VCaP (cell line): ENCODE data around the gene CDC42EP4.
"Not testable (repeated sequence)": the region's sequence is repeated elsewhere in the genome, so short reads cannot be mapped to it uniquely, and the experiment has no call there.

Experiments
- H3K27ac ChIP-seq: fragments of 450-650 bp; 2 replicates; pipeline ENCODE4 v1.5.1; 2017
- TF ChIP-seq, protein P1 (sequence below): fragments of 450-650 bp; conservative IDR thresholded peaks from 2 replicates; pipeline ENCODE4 v1.5.1; 2017; ENCODE audit warnings: mild to moderate bottlenecking, moderate library complexity

Gene CDC42EP4

DNA sequence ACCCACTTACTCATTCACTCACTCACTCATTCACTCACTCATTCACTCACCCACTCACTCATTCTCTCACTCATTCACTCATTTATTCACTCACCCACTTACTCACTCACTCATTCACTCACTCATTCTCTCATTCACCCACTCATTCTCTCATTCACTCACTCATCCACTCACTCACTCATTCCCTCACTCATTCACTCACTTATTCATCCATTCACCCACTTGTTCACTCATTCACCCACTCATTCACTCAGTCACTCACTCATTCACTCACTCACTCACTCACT is 42.5 kb downstream of the CDC42EP4 start:
- no peak overlapping the region for H3K27ac ChIP-seq
- TF ChIP-seq, protein P1, sequence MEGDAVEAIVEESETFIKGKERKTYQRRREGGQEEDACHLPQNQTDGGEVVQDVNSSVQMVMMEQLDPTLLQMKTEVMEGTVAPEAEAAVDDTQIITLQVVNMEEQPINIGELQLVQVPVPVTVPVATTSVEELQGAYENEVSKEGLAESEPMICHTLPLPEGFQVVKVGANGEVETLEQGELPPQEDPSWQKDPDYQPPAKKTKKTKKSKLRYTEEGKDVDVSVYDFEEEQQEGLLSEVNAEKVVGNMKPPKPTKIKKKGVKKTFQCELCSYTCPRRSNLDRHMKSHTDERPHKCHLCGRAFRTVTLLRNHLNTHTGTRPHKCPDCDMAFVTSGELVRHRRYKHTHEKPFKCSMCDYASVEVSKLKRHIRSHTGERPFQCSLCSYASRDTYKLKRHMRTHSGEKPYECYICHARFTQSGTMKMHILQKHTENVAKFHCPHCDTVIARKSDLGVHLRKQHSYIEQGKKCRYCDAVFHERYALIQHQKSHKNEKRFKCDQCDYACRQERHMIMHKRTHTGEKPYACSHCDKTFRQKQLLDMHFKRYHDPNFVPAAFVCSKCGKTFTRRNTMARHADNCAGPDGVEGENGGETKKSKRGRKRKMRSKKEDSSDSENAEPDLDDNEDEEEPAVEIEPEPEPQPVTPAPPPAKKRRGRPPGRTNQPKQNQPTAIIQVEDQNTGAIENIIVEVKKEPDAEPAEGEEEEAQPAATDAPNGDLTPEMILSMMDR: no peak

DNA sequence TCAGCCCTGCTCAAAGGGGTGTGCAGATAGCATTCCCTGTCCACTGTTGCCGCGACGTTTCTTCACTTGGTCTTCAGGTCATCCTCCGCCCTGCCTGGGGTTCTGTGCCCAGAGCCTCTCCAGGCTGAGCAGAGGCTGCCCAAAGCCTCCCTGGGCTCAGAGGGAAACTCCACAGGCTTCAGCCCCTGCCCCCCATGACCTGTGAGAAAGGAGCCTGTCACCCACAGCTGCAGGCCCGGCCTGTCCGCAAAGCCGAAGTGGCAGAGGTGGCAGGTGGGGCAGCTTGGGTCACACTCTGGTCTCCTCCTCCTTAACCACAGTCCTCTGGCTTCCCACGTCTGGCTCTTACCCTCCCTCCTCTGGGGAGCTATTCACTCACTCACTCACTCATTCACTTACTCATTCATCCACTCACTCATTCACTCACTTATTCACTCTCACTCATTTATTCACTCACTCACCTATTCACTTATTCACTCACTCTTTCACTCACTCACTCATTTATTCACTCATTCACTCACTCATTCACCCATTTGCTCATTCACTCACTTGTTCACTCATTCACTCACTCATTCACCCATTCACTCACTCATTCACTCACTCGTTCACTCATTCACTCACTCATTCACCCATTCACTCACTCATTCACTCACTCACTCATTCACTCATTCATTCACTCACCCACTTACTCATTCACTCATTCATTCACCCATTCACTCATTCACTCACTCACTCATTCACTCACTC is 43.0 kb downstream of the CDC42EP4 start:
- TF ChIP-seq, protein P1: no peak
- H3K27ac ChIP-seq: no peak overlapping the region

DNA sequence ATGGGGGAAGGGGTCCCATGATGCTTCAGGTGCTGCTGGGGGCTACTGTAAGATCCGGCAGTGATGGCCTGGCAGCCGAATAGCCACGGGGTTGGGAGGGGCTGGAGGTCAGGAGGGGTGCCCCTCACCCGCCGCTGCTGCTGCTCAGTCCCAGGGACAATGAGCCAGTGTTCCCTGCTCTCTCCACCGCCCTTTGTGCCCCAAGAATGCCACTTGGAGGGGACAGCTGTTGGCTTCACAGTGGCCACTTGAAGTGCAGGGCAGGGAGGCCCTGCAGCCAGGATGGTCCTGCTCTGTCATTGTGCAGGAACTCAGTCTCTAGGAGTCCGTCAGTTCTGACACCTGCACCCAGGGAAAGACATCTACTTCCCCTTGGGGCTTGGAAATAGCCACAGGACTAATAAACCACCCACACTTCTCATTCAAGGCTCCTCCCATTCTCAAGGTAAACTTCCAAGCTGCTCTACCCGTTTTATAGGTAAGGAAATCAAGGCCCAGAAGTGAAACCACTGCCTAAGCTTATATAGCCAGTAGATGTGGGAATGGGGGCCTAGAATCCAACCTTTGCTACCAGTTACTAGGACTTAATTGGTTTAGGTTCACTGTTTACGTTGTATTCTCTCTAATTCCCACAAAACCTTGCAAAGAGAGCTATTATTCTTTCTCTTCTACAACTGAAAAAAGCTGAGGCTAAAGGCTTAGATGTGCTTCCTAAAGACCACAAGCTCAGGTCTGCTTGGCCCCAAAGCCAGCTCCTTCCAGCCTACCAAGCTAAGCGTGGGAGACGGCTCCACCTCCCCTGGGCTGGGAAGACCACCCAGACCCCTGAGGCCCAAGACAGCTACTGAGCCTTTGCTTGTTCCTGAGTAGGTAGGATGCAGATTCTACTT is 43.9 kb downstream of the CDC42EP4 start:
- H3K27ac ChIP-seq: no peak overlapping the region
- TF ChIP-seq, protein P1: no peak

DNA sequence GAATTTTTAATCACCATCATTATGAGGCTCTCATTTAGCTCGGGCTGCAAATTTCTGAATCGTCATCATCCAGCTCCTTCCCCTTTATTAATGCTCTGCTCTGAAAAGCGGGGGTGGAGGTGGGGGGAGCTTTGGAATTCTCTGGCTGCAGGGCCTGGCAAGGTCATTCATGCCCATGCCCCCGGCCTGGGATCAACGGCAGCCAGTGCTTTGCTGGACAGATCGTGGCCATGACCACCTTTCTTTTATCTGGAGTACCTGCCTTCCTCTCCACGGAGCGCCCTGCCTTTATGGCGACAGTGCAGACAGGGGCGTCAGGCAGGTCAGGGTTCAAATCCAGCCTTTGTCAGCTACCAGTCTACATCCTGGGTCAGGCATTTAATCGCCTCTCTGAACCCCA is 45.0 kb downstream of the CDC42EP4 start:
- TF ChIP-seq, protein P1: no peak
- no peak overlapping the region for H3K27ac ChIP-seq

DNA sequence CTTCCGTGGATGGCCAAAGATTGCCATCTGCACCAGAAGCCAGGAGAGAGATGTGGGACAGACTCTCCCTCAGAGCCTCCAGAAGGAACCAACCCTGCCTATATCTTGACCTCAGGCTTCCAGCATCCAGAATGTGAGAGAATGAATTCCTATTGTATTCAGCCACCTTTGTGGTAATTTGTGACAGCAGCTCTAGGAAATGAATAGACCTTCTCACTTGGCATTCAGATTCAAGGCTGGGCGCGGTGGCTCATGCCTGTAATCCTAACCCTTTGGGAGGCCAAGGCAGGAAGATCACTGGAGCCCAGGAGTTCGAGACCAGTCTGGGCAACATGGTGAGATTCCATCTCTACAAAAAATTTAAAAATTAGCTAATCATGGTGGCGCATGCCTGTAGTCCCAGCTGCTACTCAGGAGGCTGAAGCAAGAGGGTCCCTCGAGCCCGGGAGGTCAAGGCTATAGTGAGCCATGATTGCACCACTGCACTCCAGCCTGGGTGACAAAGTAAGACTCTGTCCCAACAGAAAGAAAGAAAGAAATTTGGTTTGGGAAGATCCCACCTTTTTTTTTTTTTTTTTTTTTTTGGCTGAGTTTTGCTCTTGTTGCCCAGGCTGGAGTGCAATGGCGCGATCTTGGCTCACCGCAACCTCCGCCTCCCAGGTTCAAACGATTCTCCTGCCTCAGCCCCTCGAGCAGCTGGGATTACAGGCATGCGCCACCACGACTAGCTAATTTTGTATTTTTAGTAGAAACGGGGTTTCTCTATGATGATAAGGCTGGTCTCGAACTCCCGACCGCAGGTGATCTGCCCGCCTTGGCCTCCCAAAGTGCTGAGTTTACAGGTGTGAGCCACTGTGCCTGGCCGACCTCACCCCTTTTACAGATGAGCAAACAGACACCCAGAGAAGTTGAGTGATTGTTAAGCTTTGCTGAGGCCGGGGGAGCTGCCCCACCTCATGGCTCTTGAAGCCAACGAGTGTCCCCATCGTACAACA is 45.9 kb downstream of the CDC42EP4 start:
- TF ChIP-seq, protein P1: no peak
- no peak overlapping the region for H3K27ac ChIP-seq

DNA sequence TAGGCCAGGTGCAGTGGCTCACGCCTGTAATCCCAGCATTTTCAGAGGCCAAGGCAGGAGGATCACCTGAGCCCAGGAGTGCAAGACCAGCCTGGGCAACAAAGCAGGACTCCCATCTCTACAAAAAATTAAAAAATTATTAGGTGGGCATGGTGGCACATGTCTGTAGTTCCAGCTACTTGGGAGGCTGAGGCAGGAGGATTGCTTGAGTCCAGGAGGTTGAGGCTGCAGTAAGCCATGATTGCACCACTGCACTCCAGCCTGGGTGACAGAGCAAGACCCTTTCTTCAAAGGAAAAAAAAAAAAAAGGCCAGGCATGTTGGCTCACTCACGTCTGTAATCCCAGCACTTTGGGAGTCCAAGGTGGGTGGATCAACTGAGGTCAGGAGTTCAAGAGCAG is 47.4 kb downstream of the CDC42EP4 start:
- not testable (repeated sequence) for H3K27ac ChIP-seq

DNA sequence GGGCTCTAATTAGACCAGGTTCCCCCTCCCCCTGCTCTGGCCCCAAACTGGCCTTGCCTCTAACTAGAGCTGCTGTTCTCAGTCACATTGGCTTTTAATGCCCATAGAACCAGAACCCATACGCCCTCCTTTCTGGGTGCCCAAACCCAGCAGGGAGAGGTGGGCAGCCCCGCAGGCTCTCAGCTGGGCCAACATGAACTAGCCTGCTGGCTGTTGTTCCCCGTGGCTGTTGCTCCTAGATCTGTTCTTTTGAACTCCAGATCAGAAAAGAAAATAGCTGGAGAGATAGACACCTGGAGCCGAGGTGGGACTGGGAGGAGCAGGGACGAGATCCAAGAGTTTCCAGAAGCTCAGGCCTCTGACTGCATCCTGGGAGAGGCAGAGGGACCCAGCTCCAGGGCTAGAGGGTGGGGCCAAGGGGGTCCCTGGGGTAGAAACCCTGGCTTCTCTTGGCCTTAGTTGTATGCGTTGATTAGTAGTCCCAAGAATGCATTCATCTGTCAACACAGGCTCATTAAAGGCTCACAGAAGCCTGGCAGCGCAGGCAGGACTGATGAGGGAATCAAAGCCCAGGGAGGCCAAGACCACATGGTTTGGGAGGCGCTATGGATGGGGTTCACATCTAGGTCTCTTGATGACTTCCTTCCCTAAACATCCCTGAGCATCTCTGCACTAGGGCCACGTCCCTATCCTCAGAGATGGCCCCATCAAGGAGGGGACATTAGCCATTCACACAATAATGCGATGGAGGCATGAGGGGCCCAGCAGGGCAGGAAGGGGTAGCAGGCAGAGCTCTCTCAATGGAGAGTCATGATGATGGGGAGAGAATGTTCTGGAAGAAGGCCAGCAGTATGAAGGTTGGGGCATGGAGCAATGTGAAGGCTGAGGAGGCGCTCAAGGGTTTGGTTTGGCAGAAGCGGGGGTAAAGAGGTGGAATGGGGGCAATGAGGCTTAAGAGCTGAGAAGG is 48.8 kb downstream of the CDC42EP4 start:
- no peak overlapping the region for H3K27ac ChIP-seq
- TF ChIP-seq, protein P1: no peak
